Measurements from ENCODE around the gene CSF1.

The CSF1 gene

DNA sequence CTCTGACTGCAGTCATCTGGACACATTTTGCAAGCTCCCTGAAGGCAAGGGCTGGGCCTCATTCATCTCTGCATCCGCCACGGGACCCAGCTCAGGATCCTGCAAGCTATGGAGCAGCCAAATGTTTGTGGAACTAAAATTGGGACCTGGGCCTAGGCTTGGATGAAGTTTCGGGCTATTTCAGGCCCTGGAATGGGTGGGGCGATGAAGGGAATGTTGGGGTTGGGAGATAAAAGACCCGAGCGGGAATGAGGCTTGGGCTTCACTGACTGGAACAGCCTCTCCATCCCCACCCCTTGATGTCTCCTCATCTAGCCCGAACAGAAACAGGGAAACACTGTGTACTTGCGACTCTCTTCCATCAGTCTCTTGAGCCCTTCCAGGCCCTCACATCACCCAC lies 66.6 kb downstream of the CSF1 start:
- no peak overlapping the region for H2AFZ ChIP-seq (ENCODE audit: low read depth)
- no peak overlapping the region for H3K4me3 ChIP-seq (IDR thresholded peaks at IDR 0.05; ENCODE audit: insufficient read depth, low read depth, low read length)
- H3K27ac ChIP-seq = no peak overlapping the region
- no peak overlapping the region for H3K9ac ChIP-seq
- H3K4me1 ChIP-seq (ENCODE audit: low read depth, poor library complexity, severe bottlenecking) = peaks cover 23% of the 10 kb centered on the region
- H3K36me3 ChIP-seq (ENCODE audit: insufficient read depth) = no peaks in the 10 kb centered on the region
- H4K20me1 ChIP-seq (ENCODE audit: insufficient read depth) = no peaks in the 10 kb centered on the region
- TF ChIP-seq, protein P1, sequence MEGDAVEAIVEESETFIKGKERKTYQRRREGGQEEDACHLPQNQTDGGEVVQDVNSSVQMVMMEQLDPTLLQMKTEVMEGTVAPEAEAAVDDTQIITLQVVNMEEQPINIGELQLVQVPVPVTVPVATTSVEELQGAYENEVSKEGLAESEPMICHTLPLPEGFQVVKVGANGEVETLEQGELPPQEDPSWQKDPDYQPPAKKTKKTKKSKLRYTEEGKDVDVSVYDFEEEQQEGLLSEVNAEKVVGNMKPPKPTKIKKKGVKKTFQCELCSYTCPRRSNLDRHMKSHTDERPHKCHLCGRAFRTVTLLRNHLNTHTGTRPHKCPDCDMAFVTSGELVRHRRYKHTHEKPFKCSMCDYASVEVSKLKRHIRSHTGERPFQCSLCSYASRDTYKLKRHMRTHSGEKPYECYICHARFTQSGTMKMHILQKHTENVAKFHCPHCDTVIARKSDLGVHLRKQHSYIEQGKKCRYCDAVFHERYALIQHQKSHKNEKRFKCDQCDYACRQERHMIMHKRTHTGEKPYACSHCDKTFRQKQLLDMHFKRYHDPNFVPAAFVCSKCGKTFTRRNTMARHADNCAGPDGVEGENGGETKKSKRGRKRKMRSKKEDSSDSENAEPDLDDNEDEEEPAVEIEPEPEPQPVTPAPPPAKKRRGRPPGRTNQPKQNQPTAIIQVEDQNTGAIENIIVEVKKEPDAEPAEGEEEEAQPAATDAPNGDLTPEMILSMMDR (conservative IDR thresholded peaks at IDR 0.05; ENCODE audit: low read depth, low read length) = no peak
- H3K79me2 ChIP-seq (ENCODE audit: insufficient read depth, low read depth) = no peaks in the 10 kb centered on the region
- H3K27me3 ChIP-seq (ENCODE audit: insufficient read depth, low read depth) = no peaks in the 10 kb centered on the region
- no peak overlapping the region for H3K4me2 ChIP-seq

DNA sequence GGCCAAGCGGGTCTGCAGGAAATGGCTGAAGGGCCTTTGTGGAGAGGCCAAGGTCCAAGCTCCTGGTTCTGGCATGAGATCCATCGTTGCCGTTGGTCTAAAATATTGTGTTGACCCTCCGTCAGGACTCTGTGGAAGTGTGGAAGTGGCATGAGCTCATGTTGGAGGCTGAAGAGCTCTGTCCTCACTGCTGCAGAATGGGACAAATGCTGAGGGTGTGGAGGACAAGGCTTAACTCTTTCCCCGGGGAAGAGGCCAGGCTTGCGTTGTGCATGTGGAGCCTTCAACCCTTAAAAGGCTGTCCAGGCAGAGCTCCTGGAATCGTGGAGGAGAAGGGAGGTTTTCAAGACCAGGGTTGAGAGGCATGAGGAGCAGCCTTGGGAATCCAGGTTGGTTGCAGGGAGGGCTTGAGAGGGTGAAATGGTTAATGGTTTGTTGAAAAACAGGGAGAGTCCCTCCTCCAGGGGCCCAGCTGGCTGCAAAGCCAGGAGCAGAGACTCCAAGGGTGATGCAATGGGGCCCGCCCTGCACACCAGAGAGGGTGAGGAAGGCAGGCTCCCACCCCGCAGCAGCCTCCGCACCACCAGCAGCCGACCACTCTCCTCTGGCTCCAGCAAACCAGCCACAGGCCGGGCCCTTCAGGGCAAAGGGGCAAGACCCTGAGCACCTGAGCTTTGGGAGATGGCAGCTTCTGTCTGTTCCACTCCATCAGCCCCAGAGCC lies 67.2 kb downstream of the CSF1 start:
- Histone ChIP-seq H3K36me3 (ENCODE audit: insufficient read depth) (no peaks in the 10 kb centered on the region), H4K20me1 (ENCODE audit: insufficient read depth) (no peaks in the 10 kb centered on the region), H3K27me3 (ENCODE audit: insufficient read depth, low read depth) (no peaks in the 10 kb centered on the region), H3K4me3 (IDR thresholded peaks at IDR 0.05; ENCODE audit: insufficient read depth, low read depth, low read length) (no peak overlapping the region), H3K4me1 (ENCODE audit: low read depth, poor library complexity, severe bottlenecking) (peaks cover 23% of the 10 kb centered on the region), H3K79me2 (ENCODE audit: insufficient read depth, low read depth) (no peaks in the 10 kb centered on the region), H3K9ac (no peak overlapping the region), H3K4me2 (no peak overlapping the region), H3K27ac (no peak overlapping the region), H2AFZ (ENCODE audit: low read depth) (no peak overlapping the region)
- TF ChIP-seq, protein P1 (conservative IDR thresholded peaks at IDR 0.05; ENCODE audit: low read depth, low read length) = no peak

DNA sequence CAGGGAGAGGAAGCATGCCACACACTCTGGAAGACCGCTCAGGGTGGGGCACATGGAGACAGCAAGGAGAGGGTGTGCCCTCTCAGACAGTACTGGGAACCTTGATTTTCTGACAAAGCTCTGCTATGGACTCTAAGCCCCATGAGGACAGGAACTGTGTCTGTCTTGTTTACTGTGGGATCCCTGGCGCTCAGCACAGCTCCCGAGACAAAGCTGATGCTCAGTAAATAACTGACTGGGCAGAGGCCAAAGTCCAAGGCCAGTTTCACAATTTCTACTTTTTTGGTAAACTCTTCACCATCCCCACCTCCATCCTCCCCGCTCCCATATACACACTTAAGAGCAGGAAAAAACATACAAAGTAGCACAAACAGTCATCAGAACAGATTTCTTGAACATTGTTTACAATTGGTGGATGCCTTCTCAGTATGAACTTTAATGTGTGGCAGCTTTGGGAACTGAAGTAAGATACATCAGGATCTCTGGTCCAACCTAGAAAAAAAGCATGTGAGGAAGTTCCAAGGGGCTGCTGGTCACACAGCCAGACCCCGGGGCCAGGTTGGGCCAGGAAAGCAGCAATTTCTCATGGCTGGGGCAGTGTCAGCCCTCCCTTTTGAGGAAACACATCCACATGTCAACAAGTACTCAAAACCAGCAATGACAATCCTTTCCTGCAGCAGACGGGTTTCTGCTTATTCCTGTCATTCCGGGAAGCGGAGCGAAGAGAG lies 68.3 kb downstream of the CSF1 start:
- no peak overlapping the region for H3K4me3 ChIP-seq (IDR thresholded peaks at IDR 0.05; ENCODE audit: insufficient read depth, low read depth, low read length)
- H3K27ac ChIP-seq = no peak overlapping the region
- H3K4me1 ChIP-seq (ENCODE audit: low read depth, poor library complexity, severe bottlenecking) = peaks cover 29% of the 10 kb centered on the region
- no peak overlapping the region for H3K4me2 ChIP-seq
- H3K79me2 ChIP-seq (ENCODE audit: insufficient read depth, low read depth) = no peaks in the 10 kb centered on the region
- H3K27me3 ChIP-seq (ENCODE audit: insufficient read depth, low read depth) = no peaks in the 10 kb centered on the region
- H3K36me3 ChIP-seq (ENCODE audit: insufficient read depth) = no peaks in the 10 kb centered on the region
- H4K20me1 ChIP-seq (ENCODE audit: insufficient read depth) = no peaks in the 10 kb centered on the region
- TF ChIP-seq, protein P1 (conservative IDR thresholded peaks at IDR 0.05; ENCODE audit: low read depth, low read length) = no peak
- no peak overlapping the region for H3K9ac ChIP-seq
- H2AFZ ChIP-seq (ENCODE audit: low read depth) = no peak overlapping the region

DNA sequence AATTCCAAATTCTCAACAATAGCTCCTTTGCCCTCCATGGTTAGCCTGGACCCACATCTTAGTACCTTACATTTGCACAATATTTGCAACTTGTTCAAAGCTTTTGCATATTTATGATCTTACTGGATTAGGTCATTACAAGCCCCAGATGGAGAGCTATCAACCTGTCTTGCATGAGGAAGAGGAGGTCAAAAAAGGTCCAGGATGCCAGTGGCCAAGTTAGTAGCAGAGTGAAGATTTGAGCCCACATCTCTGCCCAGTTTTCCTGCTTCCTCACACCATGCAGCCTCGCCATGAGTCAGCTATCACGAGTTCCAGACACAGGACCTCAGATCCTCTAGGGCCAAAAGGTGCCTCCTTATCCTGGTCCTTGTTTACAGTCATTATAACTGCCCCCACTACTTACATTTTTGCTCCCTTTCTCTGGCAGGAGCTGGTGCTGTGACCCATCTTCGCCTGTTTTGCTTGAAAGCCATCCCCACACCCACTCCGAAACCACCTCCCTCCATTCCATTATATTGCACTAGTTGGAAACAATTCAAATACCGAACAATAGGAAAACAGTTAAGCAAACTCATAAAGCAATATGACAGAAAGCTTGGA lies 68.9 kb downstream of the CSF1 start:
- Histone ChIP-seq H3K27me3 (ENCODE audit: insufficient read depth, low read depth) (no peaks in the 10 kb centered on the region), H3K9ac (no peak overlapping the region), H3K79me2 (ENCODE audit: insufficient read depth, low read depth) (no peaks in the 10 kb centered on the region), H4K20me1 (ENCODE audit: insufficient read depth) (no peaks in the 10 kb centered on the region), H3K4me2 (no peak overlapping the region), H2AFZ (ENCODE audit: low read depth) (no peak overlapping the region), H3K36me3 (ENCODE audit: insufficient read depth) (no peaks in the 10 kb centered on the region), H3K4me1 (ENCODE audit: low read depth, poor library complexity, severe bottlenecking) (peaks cover 33% of the 10 kb centered on the region), H3K27ac (no peak overlapping the region), H3K4me3 (IDR thresholded peaks at IDR 0.05; ENCODE audit: insufficient read depth, low read depth, low read length) (no peak overlapping the region)
- TF ChIP-seq, protein P1 (conservative IDR thresholded peaks at IDR 0.05; ENCODE audit: low read depth, low read length) = no peak

Measured in KMS-11 (cell line).